Activated T-helper 1 cell treated with anti-CD3 and anti-CD28 coated beads, Interleukin-12 subunit alpha, Interleukin-12 subunit beta, Interleukin-2, Interleukin-4 antibody, amounts not matched to agents 30 ng/mL and 10 ng/mL and 1 ng/mL, durations not matched to agents 14 hours and 24 hours and 36 hours (primary cell): ENCODE results near the gene MORN1. TPM values are rescaled to one million over a fixed set of nuclear protein-coding genes. Genes with fewer than 3 reads are reported as not detected.

ENCODE experiments used
- DNase-seq: peaks from one replicate; pipeline ENCODE4 v3.0.0; 2021; ENCODE audit warnings: low spot score
- H3K27ac Mint-ChIP-seq: one replicate; pipeline ENCODE4 v1.8.0; 2021; ENCODE audit warnings: mild to moderate bottlenecking, mixed read lengths
- H3K27me3 Mint-ChIP-seq: one replicate; pipeline ENCODE4 v1.8.0; 2022; ENCODE audit warnings: mild to moderate bottlenecking, moderate library complexity, mixed read lengths; ENCODE audit not compliant: insufficient read depth
- H3K36me3 Mint-ChIP-seq: one replicate; pipeline ENCODE4 v1.8.0; 2021; ENCODE audit warnings: low read depth, mixed read lengths
- H3K4me1 Mint-ChIP-seq: one replicate; pipeline ENCODE4 v1.8.0; 2021; ENCODE audit warnings: low read depth, mixed read lengths
- H3K4me3 Mint-ChIP-seq: one replicate; pipeline ENCODE4 v1.8.0; 2021; ENCODE audit warnings: mild to moderate bottlenecking, moderate library complexity, mixed read lengths
- H3K9me3 Mint-ChIP-seq: one replicate; pipeline ENCODE4 v1.8.0; 2021; ENCODE audit warnings: mixed read lengths
- intact Hi-C: fragments of 100-400 bp; cut with micrococcal nuclease; formaldehyde crosslinking; loops from one replicate; pipeline ENCODE4 v1.15.1; 2024
- total RNA-seq: library from RNA; stranded (reverse); gene quantifications from 2 replicates; pipeline ENCODE4 v1.2.3, GENCODE V29; 2022

Gene MORN1
- total RNA-seq, 1 donor from 2014 or later, result 8.4 TPM

DNA sequence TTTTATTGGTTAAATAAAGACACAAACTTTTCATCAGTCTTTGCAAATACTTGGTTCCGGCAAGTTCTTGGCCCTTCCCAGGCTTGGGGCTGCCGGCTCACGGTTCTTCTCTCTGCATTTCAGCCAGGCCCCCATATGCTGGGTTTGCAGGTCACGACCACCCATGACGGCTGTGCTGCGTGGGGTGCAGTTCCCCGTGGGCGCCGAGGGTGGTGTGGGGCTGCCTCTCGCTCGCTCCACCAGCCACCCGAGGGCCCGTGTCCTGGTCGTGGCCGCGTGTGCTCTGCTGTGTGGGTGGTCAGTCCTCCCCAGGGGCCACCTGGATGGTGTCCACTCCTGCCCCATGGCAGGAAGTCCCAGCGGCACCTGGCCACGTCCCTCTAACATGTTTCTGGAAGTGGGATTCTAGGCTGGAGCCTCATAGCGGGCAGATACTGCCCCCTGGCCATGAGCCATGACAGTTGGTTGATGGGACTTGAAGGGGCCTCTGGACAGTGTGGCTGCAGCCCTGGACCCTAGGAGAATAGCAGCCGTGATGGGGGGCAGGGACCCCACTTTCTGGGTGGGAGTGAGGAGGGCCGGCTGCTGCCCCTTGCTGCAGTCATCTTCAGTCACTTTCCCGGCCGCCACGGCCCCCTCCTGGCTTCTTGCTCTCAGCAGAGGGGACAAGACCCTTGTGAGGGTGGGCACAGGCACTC, 117.0 kb downstream of the MORN1 start:
- intact Hi-C loops, result no loop called here
- DNase-seq, result no peak
- Mint-ChIP-seq H3K27ac (no peak overlapping the region), H3K27me3 (no peaks in the 10 kb centered on the region), H3K4me3 (no peak overlapping the region), H3K4me1 (peaks cover 9% of the 10 kb centered on the region), H3K36me3 (peaks cover 2% of the 10 kb centered on the region), H3K9me3 (no peaks in the 10 kb centered on the region)

DNA sequence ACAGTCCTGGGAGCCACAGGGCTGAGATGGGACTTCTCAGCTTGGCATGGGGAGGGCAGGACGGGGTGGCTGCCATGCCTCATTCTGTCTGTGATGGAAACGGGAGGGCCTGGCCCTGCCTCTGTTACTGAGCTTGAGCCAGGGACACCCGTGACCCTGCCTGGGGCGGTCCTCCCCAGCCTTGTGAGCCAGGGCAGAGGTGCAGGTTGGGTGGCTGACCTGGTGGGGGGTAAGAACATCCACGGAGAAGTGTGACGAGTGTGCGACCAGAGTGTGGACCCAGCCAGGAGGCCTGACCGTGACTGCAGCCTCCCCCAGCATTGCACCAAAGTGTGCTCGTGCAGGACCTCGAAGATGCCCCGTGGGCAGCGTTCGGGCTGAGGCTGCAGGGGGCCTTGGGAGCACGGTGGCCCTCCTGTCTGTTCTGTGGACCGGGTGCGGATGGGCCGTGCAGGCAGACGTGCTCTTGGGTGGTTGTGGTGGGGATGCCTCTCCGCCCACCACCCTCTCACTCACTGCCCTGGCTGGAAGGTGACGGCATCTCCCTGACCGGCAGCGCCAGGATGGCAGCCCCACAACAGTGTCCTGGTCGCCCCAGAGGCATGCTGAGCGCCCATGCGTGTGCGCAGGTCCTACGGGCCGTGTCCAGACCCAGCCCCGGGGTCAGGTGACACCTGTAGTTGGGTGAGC, 117.8 kb downstream of the MORN1 start:
- Mint-ChIP-seq H3K27me3 (peaks cover 1% of the 10 kb centered on the region), H3K9me3 (no peaks in the 10 kb centered on the region), H3K4me1 (peaks cover 9% of the 10 kb centered on the region), H3K4me3 (no peak overlapping the region), H3K27ac (no peak overlapping the region), H3K36me3 (peaks cover 2% of the 10 kb centered on the region)
- intact Hi-C loops, result no loop called here
- no peak for DNase-seq

DNA sequence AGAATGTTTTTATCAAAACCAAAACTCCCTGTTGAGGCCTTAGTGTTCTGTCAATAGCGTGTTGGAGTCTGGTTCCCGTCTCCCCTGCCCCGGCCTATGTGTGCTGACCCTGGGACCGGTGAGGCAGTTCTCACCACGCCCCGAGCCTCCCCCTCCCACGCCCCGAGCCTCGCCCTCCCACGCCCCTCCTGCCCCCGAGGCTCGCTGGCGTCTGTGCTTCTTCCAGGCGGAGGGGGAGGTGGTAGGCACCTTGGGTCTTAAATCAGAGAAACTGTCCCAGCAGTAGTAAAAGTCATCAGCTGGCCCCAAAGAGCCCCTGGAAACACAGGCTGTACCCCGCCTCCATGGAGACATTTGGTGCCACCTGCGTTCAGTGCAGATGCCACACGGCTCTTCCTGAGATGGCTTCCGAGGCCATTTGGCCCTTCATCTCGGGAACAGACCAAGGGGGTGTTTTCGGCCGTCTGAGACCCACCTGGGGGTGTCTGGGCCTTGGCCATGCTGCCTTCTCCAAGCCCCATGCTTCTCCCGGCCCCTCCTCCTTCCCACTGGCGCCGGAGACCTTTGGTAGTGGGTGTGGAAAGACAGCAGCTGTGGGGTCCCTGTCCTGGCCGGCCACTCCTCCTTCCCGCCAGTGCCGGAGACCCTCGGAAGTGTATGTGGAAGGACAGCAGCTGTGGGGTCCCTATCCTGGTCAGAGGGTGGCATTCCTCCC, 118.5 kb downstream of the MORN1 start:
- Mint-ChIP-seq H3K9me3 (no peaks in the 10 kb centered on the region), H3K4me3 (no peak overlapping the region), H3K27me3 (peaks cover 1% of the 10 kb centered on the region), H3K27ac (no peak overlapping the region), H3K36me3 (peaks cover 2% of the 10 kb centered on the region), H3K4me1 (peaks cover 9% of the 10 kb centered on the region)
- intact Hi-C loops, result no loop called here
- no peak for DNase-seq

DNA sequence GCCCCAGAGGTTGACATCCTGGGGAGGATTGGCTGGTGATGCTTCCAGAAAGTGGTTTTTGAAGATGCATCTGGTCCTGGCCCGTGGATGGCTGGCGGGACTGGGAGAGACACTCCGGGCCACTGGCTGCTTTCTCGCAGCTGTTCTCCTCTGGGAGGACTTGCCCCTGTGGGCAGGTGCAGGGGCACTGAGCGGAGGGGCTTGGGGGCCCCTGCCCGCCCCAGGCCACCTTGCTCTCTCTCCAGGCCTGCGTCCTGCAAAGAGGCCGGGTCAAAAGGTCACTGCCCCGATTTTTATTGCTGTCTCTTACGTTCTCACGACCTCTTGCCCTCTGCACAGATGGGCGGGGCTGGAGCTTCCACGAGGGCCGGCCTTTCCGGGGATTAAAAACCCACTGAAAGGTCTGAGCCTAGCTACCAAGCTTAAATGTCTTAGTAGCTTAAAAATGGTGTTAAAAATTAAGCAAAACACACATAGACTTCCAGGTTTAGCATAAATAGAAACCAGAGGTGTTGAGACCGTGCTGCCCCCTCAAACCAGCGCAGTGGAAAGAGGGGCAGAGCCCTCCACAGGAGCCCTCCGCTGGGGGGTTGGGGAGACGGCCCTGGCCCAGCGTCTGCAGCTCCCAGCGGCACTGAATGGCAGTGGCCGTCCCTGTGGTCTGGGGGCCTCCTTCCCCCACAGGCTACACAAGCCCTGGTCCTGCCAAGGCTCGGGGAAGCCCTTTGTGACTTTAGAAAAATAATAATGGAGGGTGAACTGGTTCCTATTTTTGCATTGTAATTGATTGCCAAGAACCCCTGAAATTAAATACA, 119.3 kb downstream of the MORN1 start:
- no peak for DNase-seq
- Mint-ChIP-seq H3K36me3 (peaks cover 2% of the 10 kb centered on the region), H3K27ac (no peak overlapping the region), H3K4me1 (peaks cover 9% of the 10 kb centered on the region), H3K4me3 (no peak overlapping the region), H3K9me3 (no peaks in the 10 kb centered on the region), H3K27me3 (peaks cover 1% of the 10 kb centered on the region)
- intact Hi-C loops, result no loop called here

Other genes starting within 250 kb of the MORN1 start
- 50.3 and 50.5 TPM in 2 replicates for gene FAAP20, start 196.8 kb downstream of the MORN1 start, total RNA-seq
- gene SKI, start 163.2 kb downstream of the MORN1 start, total RNA-seq, result 38.3 and 44.5 TPM in 2 replicates
- 161 and 177 TPM in 2 replicates for gene RER1, start 287 bp upstream of the MORN1 start, total RNA-seq
- 22.4 and 24.0 TPM in 2 replicates for gene PEX10, start 21.0 kb upstream of the MORN1 start, total RNA-seq
- 2.5 and 2.9 TPM in 2 replicates for gene PLCH2, start 84.7 kb upstream of the MORN1 start, total RNA-seq
- gene PANK4, start 135.0 kb upstream of the MORN1 start, total RNA-seq, result 65.6 and 67.6 TPM in 2 replicates
- gene HES5, start 138.7 kb upstream of the MORN1 start, total RNA-seq, result not detected in 2 replicates
- 207 and 215 TPM in 2 replicates for gene TNFRSF14, start 164.8 kb upstream of the MORN1 start, total RNA-seq
- 39.5 and 42.1 TPM in 2 replicates for gene PRXL2B, start 195.2 kb upstream of the MORN1 start, total RNA-seq
- gene MMEL1, start 241.5 kb upstream of the MORN1 start, total RNA-seq, result 0.86 and 1.0 TPM in 2 replicates